HepG2 (cell line): Measurements from ENCODE around the gene PCOLCE2. TPM values are rescaled to one million over a fixed set of nuclear protein-coding genes. Genes with fewer than 3 reads are reported as not detected.

Source experiments
- BHLHE40 ChIP-seq: IDR thresholded peaks from 2 replicates; pipeline ENCODE4 v1.6.1; 2011; ENCODE audit warnings: low read length, improper control_type of control experiment
- CREBL2 ChIP-seq: sonication (generic); formaldehyde crosslinking; IDR thresholded peaks from 2 replicates; pipeline ENCODE4 v1.8.1; 2023; ENCODE audit warnings: missing genetic modification reagents, mild to moderate bottlenecking, borderline replicate concordance
- EED ChIP-seq: sonication (generic); formaldehyde crosslinking; IDR thresholded peaks from 2 replicates; pipeline ENCODE4 v1.5.0; 2020; ENCODE audit warnings: mild to moderate bottlenecking, missing genetic modification reagents
- ESRRA ChIP-seq: sonication (generic); formaldehyde crosslinking; IDR thresholded peaks from 2 replicates; pipeline ENCODE4 v1.5.1; 2020; ENCODE audit warnings: mild to moderate bottlenecking, low read depth, missing genetic modification reagents
- ETV5 ChIP-seq: IDR thresholded peaks from 2 replicates; pipeline ENCODE4 v1.6.1; 2018; ENCODE audit warnings: missing biosample characterization, missing genetic modification reagents, inconsistent platforms, borderline replicate concordance
- FOSL2 ChIP-seq: sonication (generic); formaldehyde crosslinking; IDR thresholded peaks from 2 replicates; pipeline ENCODE4 v1.4.0; 2020; ENCODE audit warnings: missing genetic modification reagents
- LCORL ChIP-seq, 2 experiments: fragments of 450-650 bp in 1 of 2; sonication (generic) in 1 of 2; formaldehyde crosslinking in 1 of 2; IDR thresholded peaks; 2 replicates each; pipeline versions ENCODE4 v1.5.0 to v1.6.1; 2017 to 2020; ENCODE audit warnings: antibody characterized with exemption in 1 of 2, missing genetic modification reagents in 1 of 2
- MIER3 ChIP-seq: IDR thresholded peaks from 2 replicates; pipeline ENCODE4 v1.6.1; 2016; ENCODE audit warnings: missing compliant biosample characterization, borderline replicate concordance
- MLX ChIP-seq: IDR thresholded peaks from 2 replicates; pipeline ENCODE4 v1.6.1; 2016
- MNT ChIP-seq: fragments of 450-650 bp; IDR thresholded peaks from 2 replicates; pipeline ENCODE4 v1.6.1; 2016
- SALL1 ChIP-seq: sonication (generic); formaldehyde crosslinking; IDR thresholded peaks from 2 replicates; pipeline ENCODE4 v1.8.0; 2022; ENCODE audit warnings: mild to moderate bottlenecking, missing genetic modification reagents
- SNRNP70 ChIP-seq: fragments of 200-400 bp; formaldehyde crosslinking; IDR thresholded peaks from 2 replicates; pipeline ENCODE4 v1.6.1; 2017; ENCODE audit warnings: mild to moderate bottlenecking, low read depth, low read length, moderate library complexity
- SOX13 ChIP-seq, 3 experiments: fragments of 450-650 bp in 1 of 3; sonication (generic) in 1 of 3; formaldehyde crosslinking in 1 of 3; IDR thresholded peaks in 2 of 3; conservative IDR thresholded peaks in 1 of 3; 2 replicates each; pipeline versions ENCODE4 v1.5.0 to v1.6.1; 2016 to 2020; ENCODE audit warnings: antibody characterized with exemption in 1 of 3, mild to moderate bottlenecking in 1 of 3, missing compliant biosample characterization in 1 of 3, missing genetic modification reagents in 1 of 3, moderate library complexity in 1 of 3
- ZNF207 ChIP-seq: fragments of 450-650 bp; IDR thresholded peaks from 2 replicates; pipeline ENCODE4 v1.6.1; 2016; ENCODE audit warnings: antibody characterized with exemption, borderline replicate concordance
- ZNF510 ChIP-seq: sonication (generic); formaldehyde crosslinking; IDR thresholded peaks from 2 replicates; pipeline ENCODE4 v1.4.0; 2020; ENCODE audit warnings: low read depth, mild to moderate bottlenecking, missing genetic modification reagents
- ZNF639 ChIP-seq: conservative IDR thresholded peaks from 2 replicates; pipeline ENCODE4 v1.6.1; 2018; ENCODE audit warnings: missing genetic modification reagents
- polyA plus RNA-seq, 8 experiments: library from polyadenylated mRNA; depleted of rRNA in 3 of 8; stranded (reverse) in 7 of 8; unstranded in 1 of 8; fragments of >200 nt; fragmentation: Illumina TruSeq in 4 of 8; extraction: Trizol in 4 of 8; gene quantifications; 2 replicates each; pipeline versions ENCODE4 v1.2.1 to v1.2.3, GENCODE V29; 2011 to 2016; ENCODE audit warnings: low read depth in 4 of 8, missing spikeins in 1 of 8, mixed read lengths in 1 of 8; ENCODE audit not compliant: insufficient read depth in 1 of 8
- total RNA-seq, 5 experiments: library from RNA; depleted of rRNA; stranded (reverse); fragments of >200 nt; fragmentation: Illumina TruSeq; extraction: Trizol; gene quantifications; 2 replicates each; pipeline ENCODE4 v1.2.3, GENCODE V29; 2016; ENCODE audit warnings: low read depth in 1 of 5
- TF ChIP-seq, protein P1 (sequence below): sonication (generic); formaldehyde crosslinking; conservative IDR thresholded peaks from 2 replicates; pipeline ENCODE4 v1.4.0; 2020; ENCODE audit warnings: mild to moderate bottlenecking, missing genetic modification reagents, moderate library complexity
- TF ChIP-seq, protein P2 (sequence below): sonication (generic); formaldehyde crosslinking; conservative IDR thresholded peaks from 2 replicates; pipeline ENCODE4 v1.8.0; 2022; ENCODE audit warnings: mild to moderate bottlenecking, moderate library complexity, missing genetic modification reagents

The PCOLCE2 gene
- total and polyA plus RNA-seq, 2 of the 13 experiments (the other 11 are each of a cell fraction or from before 2014, with no cell fraction given): 0.71 to 2.0 TPM

- TF ChIP-seq ZNF207 (no peak), LCORL (IDR thresholded peaks at IDR 0.05) (no peak), LCORL (CRISPR knock-in tag; IDR thresholded peaks at IDR 0.05) (0 out of 2 replicates have a peak, but pooled peaks have one; percentile 17), MNT (no peak), EED (CRISPR knock-in tag) (no peak), BHLHE40 (no peak), FOSL2 (CRISPR knock-in tag) (no peak), ETV5 (0 out of 2 replicates have a peak, but pooled peaks have one; percentile 8), ZNF639 (no peak), SNRNP70 (no peak), CREBL2 (CRISPR knock-in tag) (no peak), ESRRA (CRISPR knock-in tag) (peak; percentile 86; the same call in 1 of the 2 replicates), ZNF510 (no peak), SOX13 (IDR thresholded peaks at IDR 0.05) (no peak), SOX13 (CRISPR knock-in tag; conservative IDR thresholded peaks at IDR 0.05 in 1 of 2, IDR thresholded peaks at IDR 0.05 in 1 of 2) (peak in 1 of 2 experiments; percentile 86; a peak in 2 of 4 replicates), MLX (peak; percentile 79; the same call in 1 of the 2 replicates), SALL1 (CRISPR knock-in tag) (no peak; the same call in 1 of the 2 replicates), MIER3 (CRISPR knock-in tag) (peak; percentile 88; the same call in 1 of the 2 replicates)
- TF ChIP-seq, protein P1, sequence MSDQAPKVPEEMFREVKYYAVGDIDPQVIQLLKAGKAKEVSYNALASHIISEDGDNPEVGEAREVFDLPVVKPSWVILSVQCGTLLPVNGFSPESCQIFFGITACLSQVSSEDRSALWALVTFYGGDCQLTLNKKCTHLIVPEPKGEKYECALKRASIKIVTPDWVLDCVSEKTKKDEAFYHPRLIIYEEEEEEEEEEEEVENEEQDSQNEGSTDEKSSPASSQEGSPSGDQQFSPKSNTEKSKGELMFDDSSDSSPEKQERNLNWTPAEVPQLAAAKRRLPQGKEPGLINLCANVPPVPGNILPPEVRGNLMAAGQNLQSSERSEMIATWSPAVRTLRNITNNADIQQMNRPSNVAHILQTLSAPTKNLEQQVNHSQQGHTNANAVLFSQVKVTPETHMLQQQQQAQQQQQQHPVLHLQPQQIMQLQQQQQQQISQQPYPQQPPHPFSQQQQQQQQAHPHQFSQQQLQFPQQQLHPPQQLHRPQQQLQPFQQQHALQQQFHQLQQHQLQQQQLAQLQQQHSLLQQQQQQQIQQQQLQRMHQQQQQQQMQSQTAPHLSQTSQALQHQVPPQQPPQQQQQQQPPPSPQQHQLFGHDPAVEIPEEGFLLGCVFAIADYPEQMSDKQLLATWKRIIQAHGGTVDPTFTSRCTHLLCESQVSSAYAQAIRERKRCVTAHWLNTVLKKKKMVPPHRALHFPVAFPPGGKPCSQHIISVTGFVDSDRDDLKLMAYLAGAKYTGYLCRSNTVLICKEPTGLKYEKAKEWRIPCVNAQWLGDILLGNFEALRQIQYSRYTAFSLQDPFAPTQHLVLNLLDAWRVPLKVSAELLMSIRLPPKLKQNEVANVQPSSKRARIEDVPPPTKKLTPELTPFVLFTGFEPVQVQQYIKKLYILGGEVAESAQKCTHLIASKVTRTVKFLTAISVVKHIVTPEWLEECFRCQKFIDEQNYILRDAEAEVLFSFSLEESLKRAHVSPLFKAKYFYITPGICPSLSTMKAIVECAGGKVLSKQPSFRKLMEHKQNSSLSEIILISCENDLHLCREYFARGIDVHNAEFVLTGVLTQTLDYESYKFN: peak; percentile 87
- TF ChIP-seq, protein P2, sequence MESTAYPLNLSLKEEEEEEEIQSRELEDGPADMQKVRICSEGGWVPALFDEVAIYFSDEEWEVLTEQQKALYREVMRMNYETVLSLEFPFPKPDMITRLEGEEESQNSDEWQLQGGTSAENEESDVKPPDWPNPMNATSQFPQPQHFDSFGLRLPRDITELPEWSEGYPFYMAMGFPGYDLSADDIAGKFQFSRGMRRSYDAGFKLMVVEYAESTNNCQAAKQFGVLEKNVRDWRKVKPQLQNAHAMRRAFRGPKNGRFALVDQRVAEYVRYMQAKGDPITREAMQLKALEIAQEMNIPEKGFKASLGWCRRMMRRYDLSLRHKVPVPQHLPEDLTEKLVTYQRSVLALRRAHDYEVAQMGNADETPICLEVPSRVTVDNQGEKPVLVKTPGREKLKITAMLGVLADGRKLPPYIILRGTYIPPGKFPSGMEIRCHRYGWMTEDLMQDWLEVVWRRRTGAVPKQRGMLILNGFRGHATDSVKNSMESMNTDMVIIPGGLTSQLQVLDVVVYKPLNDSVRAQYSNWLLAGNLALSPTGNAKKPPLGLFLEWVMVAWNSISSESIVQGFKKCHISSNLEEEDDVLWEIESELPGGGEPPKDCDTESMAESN (CRISPR knock-in tag): 0 out of 2 replicates have a peak, but pooled peaks have one; percentile 49
Measured at GRCh38 chr3:142846779-142847577, 41.9 kb downstream of the PCOLCE2 start (continued).
